NB4 (cell line): Measurements from ENCODE around the gene ARL5C.

ENCODE experiments used
- CTCF ChIP-seq: IDR thresholded peaks from one replicate; pipeline ENCODE4 v1.5.1; 2012; ENCODE audit warnings: low read depth, low read length
- MAX ChIP-seq: IDR thresholded peaks from 2 replicates; pipeline ENCODE4 v1.6.1; 2011; ENCODE audit warnings: low read depth, low read length
- MYC ChIP-seq: IDR thresholded peaks from 2 replicates; pipeline ENCODE4 v1.6.1; 2011; ENCODE audit warnings: low read depth, low read length
- POLR2A ChIP-seq: IDR thresholded peaks from 2 replicates; pipeline ENCODE4 v1.6.1; 2011; ENCODE audit warnings: mild to moderate bottlenecking; ENCODE audit not compliant: insufficient read length; ENCODE audit errors: extremely low read depth

GRCh38 chr17:39161962-39162361 is 4.0 kb downstream of the ARL5C start:
- no peak for TF ChIP-seq POLR2A
- no peak for TF ChIP-seq CTCF
- TF ChIP-seq MYC = no peak
- no peak for TF ChIP-seq MAX
